Measurements from ENCODE around the gene NEMP1.

Gene NEMP1

DNA sequence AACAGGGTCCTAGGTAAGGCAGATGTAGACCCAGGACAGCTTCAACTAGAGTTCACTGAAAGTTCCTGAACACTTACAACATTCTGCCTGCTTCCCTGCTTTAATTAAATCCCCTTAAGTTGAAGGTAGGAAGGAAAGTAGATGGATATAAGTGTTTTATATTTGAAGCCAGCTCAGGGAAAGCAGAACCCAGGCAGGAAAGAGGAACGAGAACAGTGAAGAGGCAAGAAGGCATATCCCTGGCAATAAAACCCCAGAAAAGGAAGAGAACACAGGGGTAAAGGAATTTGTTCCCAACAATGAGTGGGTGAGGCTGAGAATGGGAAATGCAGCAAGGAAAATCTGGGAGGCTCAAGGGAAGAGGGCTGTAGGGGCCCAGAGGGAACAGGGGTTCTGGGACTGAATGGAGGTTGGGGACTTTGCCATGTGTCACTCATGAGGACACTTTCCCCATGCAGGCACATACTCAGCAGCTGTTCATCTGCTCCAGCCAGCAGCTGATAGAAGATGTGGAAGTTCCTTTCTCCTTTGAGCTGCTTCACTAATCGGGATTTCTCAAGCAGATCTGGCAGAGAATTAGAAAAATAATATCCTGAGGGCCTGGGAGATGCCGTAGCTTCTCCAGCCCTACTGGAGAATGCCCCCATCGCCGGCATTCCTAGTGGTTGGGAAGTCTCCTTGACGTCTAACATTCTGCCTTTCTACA, 32.4 kb downstream of the NEMP1 start:
- no peak overlapping the region for H3K27ac ChIP-seq (ENCODE audit: low read depth, low read length)
- H3K9me3 ChIP-seq (ENCODE audit: control insufficient read depth in 5 of 5, low read length in 5 of 5): no peaks in the 10 kb centered on the region
- H3K9ac ChIP-seq (ENCODE audit: low read length in 5 of 5): no peak overlapping the region
- H3K27me3 ChIP-seq (ENCODE audit: control insufficient read depth in 5 of 5, insufficient read depth in 4 of 5, low read length in 5 of 5): peaks cover 0 to 16% (median 6%) of the 10 kb centered on the region in 5 donors
- peaks cover 0 to 22% (median 2%) of the 10 kb centered on the region in 5 donors for H3K4me1 ChIP-seq (ENCODE audit: control insufficient read depth in 5 of 5, insufficient read depth in 5 of 5, low read length in 5 of 5)
- no peak overlapping the region for H3K4me3 ChIP-seq (ENCODE audit: low read depth in 1 of 5, low read length in 5 of 5)
- no peaks in the 10 kb centered on the region for H3K36me3 ChIP-seq (ENCODE audit: control insufficient read depth in 5 of 5, insufficient read depth in 5 of 5, low read length in 5 of 5)

DNA sequence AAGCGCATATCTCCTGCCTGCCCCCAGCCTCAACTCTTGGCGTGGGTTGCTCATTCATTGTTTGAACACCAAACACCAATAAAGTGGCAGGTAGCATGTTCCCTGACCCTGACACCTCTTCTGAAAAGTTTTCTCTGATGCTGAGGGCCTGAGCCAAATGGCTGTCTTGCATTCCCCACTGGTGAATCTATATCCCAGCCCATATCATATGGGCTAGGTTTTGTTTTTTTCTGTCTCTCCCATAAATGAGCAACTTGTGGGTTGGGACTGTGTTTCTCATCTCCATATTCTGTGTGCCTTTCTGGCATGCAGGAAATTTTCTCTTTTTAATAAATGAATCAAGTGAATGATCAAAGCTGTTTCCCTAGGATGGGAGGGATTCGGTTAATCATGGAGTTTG, 33.7 kb downstream of the NEMP1 start:
- Histone ChIP-seq H3K36me3 (ENCODE audit: control insufficient read depth in 5 of 5, insufficient read depth in 5 of 5, low read length in 5 of 5) (no peaks in the 10 kb centered on the region), H3K4me1 (ENCODE audit: control insufficient read depth in 5 of 5, insufficient read depth in 5 of 5, low read length in 5 of 5) (peaks cover 0 to 22% (median 2%) of the 10 kb centered on the region in 5 donors), H3K9me3 (ENCODE audit: control insufficient read depth in 5 of 5, low read length in 5 of 5) (no peaks in the 10 kb centered on the region), H3K27ac (ENCODE audit: low read depth, low read length) (no peak overlapping the region), H3K9ac (ENCODE audit: low read length in 5 of 5) (no peak overlapping the region), H3K27me3 (ENCODE audit: control insufficient read depth in 5 of 5, insufficient read depth in 4 of 5, low read length in 5 of 5) (peaks cover 0 to 16% (median 6%) of the 10 kb centered on the region in 5 donors), H3K4me3 (ENCODE audit: low read depth in 1 of 5, low read length in 5 of 5) (no peak overlapping the region)

DNA sequence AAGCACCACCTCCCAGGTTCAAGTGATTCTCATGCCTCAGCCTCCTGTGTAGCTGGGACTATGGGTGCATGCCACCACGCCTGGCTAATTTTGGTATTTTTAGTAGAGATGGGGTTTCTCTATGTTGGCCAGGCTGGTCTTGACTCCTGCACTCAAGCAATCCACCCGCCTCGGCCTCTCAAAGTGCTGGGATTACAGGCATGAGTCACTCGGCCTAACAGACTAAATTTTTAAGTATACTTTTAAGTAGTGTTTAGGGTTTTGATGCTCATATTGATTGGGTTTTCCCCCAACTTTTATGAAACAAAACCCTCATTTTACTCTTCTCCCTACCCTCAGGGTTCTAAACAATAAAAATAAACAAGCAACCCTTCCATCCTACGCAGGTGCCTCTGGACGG, 34.1 kb downstream of the NEMP1 start:
- H3K9me3 ChIP-seq (ENCODE audit: control insufficient read depth in 5 of 5, low read length in 5 of 5): no peaks in the 10 kb centered on the region
- H3K4me1 ChIP-seq (ENCODE audit: control insufficient read depth in 5 of 5, insufficient read depth in 5 of 5, low read length in 5 of 5): peaks cover 0 to 22% (median 2%) of the 10 kb centered on the region in 5 donors
- H3K27me3 ChIP-seq (ENCODE audit: control insufficient read depth in 5 of 5, insufficient read depth in 4 of 5, low read length in 5 of 5): peaks cover 0 to 16% (median 6%) of the 10 kb centered on the region in 5 donors
- H3K27ac ChIP-seq (ENCODE audit: low read depth, low read length): no peak overlapping the region
- no peak overlapping the region for H3K9ac ChIP-seq (ENCODE audit: low read length in 5 of 5)
- no peaks in the 10 kb centered on the region for H3K36me3 ChIP-seq (ENCODE audit: control insufficient read depth in 5 of 5, insufficient read depth in 5 of 5, low read length in 5 of 5)
- H3K4me3 ChIP-seq (ENCODE audit: low read depth in 1 of 5, low read length in 5 of 5): no peak overlapping the region

DNA sequence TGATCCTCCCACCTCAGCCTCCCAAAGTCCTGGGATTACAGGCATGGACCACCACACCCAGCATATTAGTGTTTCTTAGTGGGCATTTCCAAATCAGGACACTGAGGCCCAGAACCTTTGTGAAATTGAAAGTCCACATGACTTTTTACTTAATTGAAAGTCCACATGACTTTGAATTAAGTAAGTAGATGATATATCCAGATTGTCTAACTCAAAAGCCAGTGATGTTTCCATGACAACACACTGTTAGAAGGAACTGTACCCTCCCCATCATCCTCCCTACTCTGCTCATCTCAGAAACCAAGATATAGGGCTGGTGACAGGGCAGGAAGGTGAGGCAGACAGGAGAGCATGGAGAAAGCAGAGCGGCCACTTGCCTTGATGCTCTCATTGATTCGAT, 35.9 kb downstream of the NEMP1 start:
- peaks cover 0 to 12% (median 4%) of the 10 kb centered on the region in 5 donors for H3K27me3 ChIP-seq (ENCODE audit: control insufficient read depth in 5 of 5, insufficient read depth in 4 of 5, low read length in 5 of 5)
- no peaks in the 10 kb centered on the region for H3K36me3 ChIP-seq (ENCODE audit: control insufficient read depth in 5 of 5, insufficient read depth in 5 of 5, low read length in 5 of 5)
- H3K9ac ChIP-seq (ENCODE audit: low read length in 5 of 5): no peak overlapping the region
- peaks cover 0 to 17% (median 2%) of the 10 kb centered on the region in 5 donors for H3K4me1 ChIP-seq (ENCODE audit: control insufficient read depth in 5 of 5, insufficient read depth in 5 of 5, low read length in 5 of 5)
- H3K27ac ChIP-seq (ENCODE audit: low read depth, low read length): no peak overlapping the region
- no peaks in the 10 kb centered on the region for H3K9me3 ChIP-seq (ENCODE audit: control insufficient read depth in 5 of 5, low read length in 5 of 5)
- H3K4me3 ChIP-seq (ENCODE audit: low read depth in 1 of 5, low read length in 5 of 5): no peak overlapping the region

DNA sequence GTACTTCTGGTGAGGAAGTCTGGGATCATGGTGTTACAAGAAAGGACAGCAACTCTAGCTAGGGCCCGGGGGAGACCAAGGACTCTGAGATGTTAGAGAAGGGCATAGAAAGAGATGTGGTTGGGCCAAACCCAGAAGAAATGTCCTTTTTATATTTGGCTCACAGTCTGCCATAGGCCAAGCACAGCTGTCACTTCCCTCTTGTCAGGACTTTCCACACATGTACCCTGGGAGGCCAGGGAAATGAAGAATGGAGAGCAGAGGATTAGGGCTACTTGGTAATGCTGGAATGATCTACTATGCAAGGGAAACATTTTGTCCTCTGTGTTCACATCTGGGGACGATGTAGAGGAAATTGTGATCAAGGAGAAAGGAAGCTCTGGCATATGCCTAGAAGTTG, 37.8 kb downstream of the NEMP1 start:
- Histone ChIP-seq H3K4me1 (ENCODE audit: control insufficient read depth in 5 of 5, insufficient read depth in 5 of 5, low read length in 5 of 5) (peaks cover 0 to 3% (median 0%) of the 10 kb centered on the region in 5 donors), H3K4me3 (ENCODE audit: low read depth in 1 of 5, low read length in 5 of 5) (no peak overlapping the region), H3K27ac (ENCODE audit: low read depth, low read length) (no peak overlapping the region), H3K9me3 (ENCODE audit: control insufficient read depth in 5 of 5, low read length in 5 of 5) (no peaks in the 10 kb centered on the region), H3K9ac (ENCODE audit: low read length in 5 of 5) (no peak overlapping the region), H3K36me3 (ENCODE audit: control insufficient read depth in 5 of 5, insufficient read depth in 5 of 5, low read length in 5 of 5) (no peaks in the 10 kb centered on the region), H3K27me3 (ENCODE audit: control insufficient read depth in 5 of 5, insufficient read depth in 4 of 5, low read length in 5 of 5) (peaks cover 0 to 4% (median 3%) of the 10 kb centered on the region in 5 donors)

DNA sequence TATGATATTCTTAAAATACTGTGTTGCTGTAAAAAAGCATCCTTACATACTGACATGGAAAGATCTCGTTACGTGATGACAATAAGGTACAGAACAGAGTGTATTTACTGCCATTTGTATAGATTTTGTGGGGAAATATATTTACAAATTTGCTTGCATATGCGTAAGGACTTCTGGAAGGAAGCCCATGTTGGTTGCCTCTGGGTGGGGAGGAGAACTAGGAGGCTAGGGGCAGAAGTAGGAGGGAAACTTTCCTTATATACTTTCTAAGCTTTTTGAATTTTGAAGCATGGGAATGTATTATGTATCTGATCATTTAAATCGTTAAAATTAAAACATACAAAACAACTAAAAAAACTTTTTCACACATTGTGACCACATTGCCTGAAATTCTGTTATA, 38.4 kb downstream of the NEMP1 start:
- H3K4me3 ChIP-seq (ENCODE audit: low read depth in 1 of 5, low read length in 5 of 5): no peak overlapping the region
- no peak overlapping the region for H3K9ac ChIP-seq (ENCODE audit: low read length in 5 of 5)
- no peaks in the 10 kb centered on the region for H3K4me1 ChIP-seq (ENCODE audit: control insufficient read depth in 5 of 5, insufficient read depth in 5 of 5, low read length in 5 of 5)
- peaks cover 0 to 4% (median 3%) of the 10 kb centered on the region in 5 donors for H3K27me3 ChIP-seq (ENCODE audit: control insufficient read depth in 5 of 5, insufficient read depth in 4 of 5, low read length in 5 of 5)
- no peak overlapping the region for H3K27ac ChIP-seq (ENCODE audit: low read depth, low read length)
- no peaks in the 10 kb centered on the region for H3K36me3 ChIP-seq (ENCODE audit: control insufficient read depth in 5 of 5, insufficient read depth in 5 of 5, low read length in 5 of 5)
- no peaks in the 10 kb centered on the region for H3K9me3 ChIP-seq (ENCODE audit: control insufficient read depth in 5 of 5, low read length in 5 of 5)

DNA sequence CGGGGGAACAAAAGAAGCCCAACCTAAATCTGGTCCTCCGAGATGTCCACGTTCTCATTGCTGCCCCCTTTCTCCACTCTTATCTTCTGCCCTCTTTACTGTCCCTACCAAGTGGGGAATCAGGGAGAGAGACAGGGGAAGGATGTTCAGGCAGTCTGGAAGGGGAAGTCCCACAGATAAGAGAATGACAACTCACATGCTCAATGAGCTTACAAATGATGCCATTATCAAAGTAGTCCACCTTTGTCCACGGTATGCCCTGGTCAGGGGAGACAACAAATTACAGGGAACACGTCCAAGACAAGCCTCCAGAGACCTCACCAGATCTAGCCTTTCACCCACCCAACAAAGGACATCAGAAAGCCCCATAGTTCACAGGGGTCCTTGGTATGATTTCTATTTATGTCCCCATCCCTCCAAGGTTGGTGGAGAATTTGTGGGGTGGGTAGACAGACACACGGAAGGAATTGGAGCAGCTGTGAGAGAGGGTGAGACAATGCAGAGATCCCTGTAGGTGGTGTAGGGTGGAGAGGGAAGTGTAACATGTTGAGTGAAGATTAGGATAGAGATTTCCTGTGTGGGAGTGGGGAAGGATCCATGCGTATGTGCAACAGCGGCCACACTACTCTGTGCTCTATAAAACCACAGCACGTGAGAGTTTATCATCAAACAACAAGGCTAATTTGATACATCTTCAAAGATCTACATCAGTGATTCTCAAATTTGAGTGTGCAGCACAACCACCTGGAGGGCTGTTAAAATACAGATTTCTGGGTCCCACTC, 39.4 kb downstream of the NEMP1 start:
- Histone ChIP-seq H3K4me3 (ENCODE audit: low read depth in 1 of 5, low read length in 5 of 5) (no peak overlapping the region), H3K9me3 (ENCODE audit: control insufficient read depth in 5 of 5, low read length in 5 of 5) (no peaks in the 10 kb centered on the region), H3K27ac (ENCODE audit: low read depth, low read length) (no peak overlapping the region), H3K36me3 (ENCODE audit: control insufficient read depth in 5 of 5, insufficient read depth in 5 of 5, low read length in 5 of 5) (no peaks in the 10 kb centered on the region), H3K4me1 (ENCODE audit: control insufficient read depth in 5 of 5, insufficient read depth in 5 of 5, low read length in 5 of 5) (no peaks in the 10 kb centered on the region), H3K9ac (ENCODE audit: low read length in 5 of 5) (no peak overlapping the region), H3K27me3 (ENCODE audit: control insufficient read depth in 5 of 5, insufficient read depth in 4 of 5, low read length in 5 of 5) (peaks cover 0 to 4% (median 3%) of the 10 kb centered on the region in 5 donors)

DNA sequence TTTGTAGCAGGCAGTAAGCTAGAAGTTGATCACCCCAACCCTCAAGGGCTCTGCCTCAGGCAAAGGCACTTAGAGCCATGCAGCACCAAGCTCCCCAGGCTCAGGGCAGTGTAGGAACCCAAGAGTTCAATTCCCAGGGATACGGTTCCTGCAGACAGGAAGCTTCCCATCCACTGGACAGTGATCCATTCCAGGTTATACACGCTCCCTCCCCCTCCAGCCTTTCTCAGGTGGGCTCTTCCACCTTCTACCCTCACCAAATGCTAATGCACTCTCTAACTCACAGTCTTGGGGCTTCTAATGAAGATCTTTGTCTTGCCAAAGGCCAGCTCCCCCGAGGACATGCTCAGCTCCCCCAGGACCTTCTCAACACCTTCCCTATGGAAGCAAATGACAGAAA, 41.3 kb downstream of the NEMP1 start:
- Histone ChIP-seq H3K36me3 (ENCODE audit: control insufficient read depth in 5 of 5, insufficient read depth in 5 of 5, low read length in 5 of 5) (no peaks in the 10 kb centered on the region), H3K4me3 (ENCODE audit: low read depth in 1 of 5, low read length in 5 of 5) (no peak overlapping the region), H3K9me3 (ENCODE audit: control insufficient read depth in 5 of 5, low read length in 5 of 5) (no peaks in the 10 kb centered on the region), H3K9ac (ENCODE audit: low read length in 5 of 5) (no peak overlapping the region), H3K27me3 (ENCODE audit: control insufficient read depth in 5 of 5, insufficient read depth in 4 of 5, low read length in 5 of 5) (peaks cover 0 to 3% (median 0%) of the 10 kb centered on the region in 5 donors), H3K4me1 (ENCODE audit: control insufficient read depth in 5 of 5, insufficient read depth in 5 of 5, low read length in 5 of 5) (no peaks in the 10 kb centered on the region), H3K27ac (ENCODE audit: low read depth, low read length) (no peak overlapping the region)

DNA sequence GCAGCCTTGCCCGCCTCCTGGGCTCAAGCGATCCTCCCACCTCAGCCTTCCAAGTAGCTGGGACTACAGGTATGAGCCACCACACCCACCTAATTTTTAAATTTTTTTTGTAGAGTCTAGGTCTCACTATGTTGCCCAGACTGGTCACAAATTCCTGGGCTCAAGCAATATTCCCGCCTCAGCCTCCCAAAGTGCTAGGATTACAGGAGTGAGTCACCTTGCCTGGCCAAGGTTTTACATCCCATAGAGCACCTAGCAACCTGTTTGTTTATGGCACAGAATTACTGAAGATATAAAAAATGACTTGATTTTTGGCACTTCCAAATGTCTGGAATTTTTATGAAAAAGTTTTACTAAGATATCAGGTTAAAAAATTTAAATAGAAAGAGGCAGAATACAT, 45.2 kb downstream of the NEMP1 start:
- H3K27ac ChIP-seq (ENCODE audit: low read depth, low read length): no peak overlapping the region
- H3K9me3 ChIP-seq (ENCODE audit: control insufficient read depth in 5 of 5, low read length in 5 of 5): no peaks in the 10 kb centered on the region
- H3K4me1 ChIP-seq (ENCODE audit: control insufficient read depth in 5 of 5, insufficient read depth in 5 of 5, low read length in 5 of 5): no peaks in the 10 kb centered on the region
- peaks cover 0 to 6% (median 3%) of the 10 kb centered on the region in 5 donors for H3K27me3 ChIP-seq (ENCODE audit: control insufficient read depth in 5 of 5, insufficient read depth in 4 of 5, low read length in 5 of 5)
- no peaks in the 10 kb centered on the region for H3K36me3 ChIP-seq (ENCODE audit: control insufficient read depth in 5 of 5, insufficient read depth in 5 of 5, low read length in 5 of 5)
- no peak overlapping the region for H3K4me3 ChIP-seq (ENCODE audit: low read depth in 1 of 5, low read length in 5 of 5)
- no peak overlapping the region for H3K9ac ChIP-seq (ENCODE audit: low read length in 5 of 5)

DNA sequence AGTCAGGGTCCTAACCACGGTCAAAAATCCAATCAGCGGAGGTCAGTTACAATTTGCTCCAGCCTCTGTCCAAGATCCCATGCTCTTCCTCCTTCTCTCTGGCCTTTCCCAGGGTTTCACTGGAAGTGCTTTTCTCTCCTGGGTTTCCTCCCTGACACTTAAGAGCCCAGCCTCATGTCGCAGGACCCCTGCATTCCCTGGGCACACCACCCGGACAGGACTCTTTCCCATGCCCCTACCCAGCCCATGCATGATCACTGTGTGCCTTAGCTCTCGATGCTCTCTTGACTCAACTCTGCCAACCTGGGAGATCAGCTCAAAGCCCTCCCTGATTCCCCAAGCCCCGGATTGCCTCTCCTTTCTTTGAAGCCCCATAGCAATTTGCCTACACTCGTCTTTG, 46.8 kb downstream of the NEMP1 start:
- H3K9ac ChIP-seq (ENCODE audit: low read length in 5 of 5): no peak overlapping the region
- H3K4me1 ChIP-seq (ENCODE audit: control insufficient read depth in 5 of 5, insufficient read depth in 5 of 5, low read length in 5 of 5): no peaks in the 10 kb centered on the region
- no peaks in the 10 kb centered on the region for H3K36me3 ChIP-seq (ENCODE audit: control insufficient read depth in 5 of 5, insufficient read depth in 5 of 5, low read length in 5 of 5)
- no peak overlapping the region for H3K27ac ChIP-seq (ENCODE audit: low read depth, low read length)
- H3K4me3 ChIP-seq (ENCODE audit: low read depth in 1 of 5, low read length in 5 of 5): no peak overlapping the region
- peaks cover 2 to 6% (median 4%) of the 10 kb centered on the region in 5 donors for H3K27me3 ChIP-seq (ENCODE audit: control insufficient read depth in 5 of 5, insufficient read depth in 4 of 5, low read length in 5 of 5)
- no peaks in the 10 kb centered on the region for H3K9me3 ChIP-seq (ENCODE audit: control insufficient read depth in 5 of 5, low read length in 5 of 5)

Measured in subcutaneous abdominal adipose tissue (tissue), 5 donors.